Measurements from ENCODE around the gene COPS6.

Gene COPS6

DNA sequence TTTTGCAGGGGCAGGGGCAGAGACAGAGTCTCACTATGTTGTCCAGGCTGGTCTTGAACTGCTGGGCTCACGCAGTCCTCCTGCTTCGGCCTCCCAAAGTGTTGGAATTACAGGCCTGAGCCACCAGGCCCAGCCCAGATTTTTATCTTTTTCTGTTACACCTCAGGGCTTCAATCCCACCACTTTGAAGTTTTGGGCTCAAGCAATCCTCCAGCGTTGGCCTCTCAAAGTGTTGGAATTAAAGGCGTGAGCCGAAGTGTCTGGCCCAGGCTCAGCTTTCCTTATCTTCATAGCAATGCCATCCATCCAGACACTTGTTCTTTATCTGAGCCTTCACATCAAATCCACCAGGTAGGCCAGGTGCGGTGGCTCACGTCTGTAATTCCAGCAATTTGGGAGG lies 26.3 kb downstream of the COPS6 start:
- Histone ChIP-seq H3K9ac (no peak overlapping the region), H3K27ac (no peak overlapping the region), H3K4me2 (no peak overlapping the region), H3K9me3 (replicated peaks in 1 of 11) (no peaks in the 10 kb centered on the region), H4K20me1 (0 out of 22 replicates have a peak, but pooled peaks cover 0 to 6% (median 0%) of the 10 kb centered on the region in 11 experiments), H3K4me3 (no peak overlapping the region), H3K36me3 (peaks cover 29 to 62% (median 46%) of the 10 kb centered on the region in 11 experiments), H3K27me3 (no peaks in the 10 kb centered on the region), H3K4me1 (peaks cover 16 to 29% (median 25%) of the 10 kb centered on the region in 10 experiments)
- no peak for TF ChIP-seq Cebpa-rat (IDR thresholded peaks at IDR 0.05)

DNA sequence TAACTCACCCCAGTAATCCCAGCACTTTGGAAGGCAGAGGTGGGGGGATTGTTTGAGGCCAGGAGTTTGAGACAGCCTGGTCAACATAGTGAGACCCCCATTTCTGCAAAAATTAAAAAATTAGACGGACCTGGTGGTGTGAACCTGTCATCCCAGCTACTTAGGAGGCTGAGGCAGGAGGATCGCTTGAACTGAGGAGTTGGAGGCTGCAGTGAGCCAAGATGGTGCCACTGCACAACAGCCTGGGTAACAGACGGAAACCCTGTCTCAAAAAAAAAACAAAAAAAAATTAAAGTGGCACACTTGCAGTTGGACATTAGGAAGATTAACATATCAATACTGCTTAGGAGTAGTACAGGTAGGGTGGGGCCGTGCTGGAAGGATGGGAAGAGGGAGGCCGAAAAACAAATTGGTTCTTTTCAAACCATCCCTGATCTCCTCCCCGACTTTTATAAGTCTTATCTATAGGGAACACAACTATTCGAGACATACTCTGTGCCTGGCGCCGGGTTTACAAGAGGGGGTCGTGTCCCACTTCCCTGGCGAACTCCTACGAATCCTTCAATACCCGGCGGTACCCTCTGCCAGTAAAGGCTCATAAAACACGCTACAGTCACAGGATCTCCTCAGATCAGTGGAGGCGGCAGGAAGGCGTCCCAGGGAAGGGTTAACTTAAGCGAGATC lies 29.8 kb downstream of the COPS6 start:
- Histone ChIP-seq H3K27me3 (no peaks in the 10 kb centered on the region), H3K4me2 (peak overlapping the region; percentile 81 to 91 (median 88)), H3K27ac (peak overlapping the region; percentile 87 to 97 (median 93); a peak in 21 of 22 replicates), H3K4me3 (peak overlapping the region; percentile 77 to 95 (median 84)), H3K9me3 (replicated peaks in 1 of 11) (no peaks in the 10 kb centered on the region), H3K4me1 (peaks cover 16 to 37% (median 21%) of the 10 kb centered on the region in 10 experiments), H3K9ac (peak overlapping the region; percentile 77 to 94 (median 89)), H4K20me1 (no peaks in the 10 kb centered on the region), H3K36me3 (peaks cover 5 to 40% (median 19%) of the 10 kb centered on the region in 11 experiments; a peak in 19 of 22 replicates)
- TF ChIP-seq Cebpa-rat (IDR thresholded peaks at IDR 0.05): no peak

DNA sequence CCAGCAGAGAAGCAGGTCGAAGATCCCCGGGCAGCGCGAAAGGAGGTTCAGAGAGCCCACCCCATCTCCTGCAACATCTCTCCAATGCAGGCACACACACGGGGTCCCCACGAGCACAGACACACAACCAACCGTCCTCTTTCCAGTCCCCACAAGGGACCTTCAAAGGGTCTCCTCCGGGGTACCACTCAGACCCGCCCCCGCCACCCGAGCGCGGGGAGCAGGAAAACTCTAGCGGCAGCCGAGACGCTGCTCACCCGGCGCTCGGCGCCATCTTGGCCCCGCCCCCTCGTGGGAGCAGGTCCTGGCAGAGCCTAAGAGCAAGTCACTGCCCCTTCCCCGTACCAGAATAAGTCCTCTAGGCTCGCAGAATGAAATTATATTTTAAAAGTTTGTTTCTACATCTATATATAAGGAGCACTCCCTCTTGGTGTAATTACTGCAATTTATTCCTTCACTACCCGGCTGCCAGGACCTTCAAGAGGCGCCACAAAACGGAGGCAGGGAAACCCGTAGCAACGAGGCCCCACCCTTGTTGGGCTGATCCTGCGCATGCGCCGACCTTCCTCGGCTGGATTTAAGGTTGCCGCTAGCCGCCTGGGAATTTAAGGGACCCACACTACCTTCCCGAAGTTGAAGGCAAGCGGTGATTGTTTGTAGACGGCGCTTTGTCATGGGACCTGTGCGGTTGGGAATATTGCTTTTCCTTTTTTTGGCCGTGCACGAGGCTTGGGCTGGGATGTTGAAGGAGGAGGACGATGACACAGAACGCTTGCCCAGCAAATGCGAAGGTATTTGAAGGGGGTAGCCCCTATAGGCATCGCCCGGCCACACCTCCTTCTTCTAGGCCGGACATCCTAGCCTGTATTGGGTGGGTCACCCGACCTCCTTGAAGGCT lies 30.6 kb downstream of the COPS6 start, which contains the start of the genes CNPY4 and TAF6:
Gene CNPY4 (plus strand): TSS at position 563 of the 898 bp plus-strand sequence. CDS start 111 bp downstream, at position 674.
Gene TAF6 (minus strand): TSS at position 287 of the 898 bp plus-strand sequence. CDS start 5,149 bp downstream, outside the sequence.
- Histone ChIP-seq H3K27ac (peak within 1 kb of the TSS; percentile 87 to 97 (median 93)), H4K20me1 (no peaks in the 10 kb centered on the region), H3K36me3 (peaks cover 0 to 37% (median 12%) of the 10 kb centered on the region in 11 experiments; a peak in 13 of 22 replicates), H3K27me3 (no peaks in the 10 kb centered on the region), H3K9me3 (replicated peaks in 1 of 11) (no peaks in the 10 kb centered on the region), H3K4me2 (peak within 1 kb of the TSS; percentile 81 to 91 (median 88)), H3K9ac (peak within 1 kb of the TSS; percentile 77 to 94 (median 89)), H3K4me3 (peak within 1 kb of the TSS; percentile 77 to 95 (median 84)), H3K4me1 (peaks cover 21 to 43% (median 28%) of the 10 kb centered on the region in 10 experiments)
- no peak for TF ChIP-seq Cebpa-rat (IDR thresholded peaks at IDR 0.05)

- Histone ChIP-seq H3K4me2 (peak overlapping the region; percentile 81 to 91 (median 88)), H3K4me3 (peak overlapping the region; percentile 77 to 95 (median 84)), H3K9ac (peak overlapping the region; percentile 77 to 94 (median 89)), H3K36me3 (peaks cover 0 to 32% (median 8%) of the 10 kb centered on the region in 11 experiments; a peak in 12 of 22 replicates), H3K27ac (peak overlapping the region in 10 of 11 experiments; percentile 87 to 96 (median 92); a peak in 21 of 22 replicates), H3K9me3 (replicated peaks in 1 of 11) (no peaks in the 10 kb centered on the region), H4K20me1 (no peaks in the 10 kb centered on the region), H3K4me1 (peaks cover 29 to 51% (median 36%) of the 10 kb centered on the region in 10 experiments), H3K27me3 (no peaks in the 10 kb centered on the region)
- TF ChIP-seq Cebpa-rat (IDR thresholded peaks at IDR 0.05): no peak
Observed at GRCh38 chr7:100119970-100120732, 31.4 kb downstream of the COPS6 start.

GRCh38 chr7:100120733-100121036 lies 31.9 kb downstream of the COPS6 start:
- TF ChIP-seq Cebpa-rat (IDR thresholded peaks at IDR 0.05): no peak
- H3K4me3 ChIP-seq: peak overlapping the region; percentile 77 to 95 (median 84); a peak in 19 of 20 replicates
- no peaks in the 10 kb centered on the region for H3K27me3 ChIP-seq
- H3K4me1 ChIP-seq: peaks cover 35 to 57% (median 41%) of the 10 kb centered on the region in 10 experiments
- peaks cover 0 to 27% (median 6%) of the 10 kb centered on the region in 11 experiments; a peak in 11 of 22 replicates for H3K36me3 ChIP-seq
- H4K20me1 ChIP-seq: no peaks in the 10 kb centered on the region
- H3K9ac ChIP-seq: peak overlapping the region; percentile 77 to 94 (median 89); a peak in 21 of 22 replicates
- H3K27ac ChIP-seq: peak overlapping the region in 10 of 11 experiments; percentile 87 to 96 (median 92); a peak in 14 of 22 replicates
- no peaks in the 10 kb centered on the region for H3K9me3 ChIP-seq (replicated peaks in 1 of 11)
- peak overlapping the region; percentile 81 to 91 (median 88) for H3K4me2 ChIP-seq

DNA sequence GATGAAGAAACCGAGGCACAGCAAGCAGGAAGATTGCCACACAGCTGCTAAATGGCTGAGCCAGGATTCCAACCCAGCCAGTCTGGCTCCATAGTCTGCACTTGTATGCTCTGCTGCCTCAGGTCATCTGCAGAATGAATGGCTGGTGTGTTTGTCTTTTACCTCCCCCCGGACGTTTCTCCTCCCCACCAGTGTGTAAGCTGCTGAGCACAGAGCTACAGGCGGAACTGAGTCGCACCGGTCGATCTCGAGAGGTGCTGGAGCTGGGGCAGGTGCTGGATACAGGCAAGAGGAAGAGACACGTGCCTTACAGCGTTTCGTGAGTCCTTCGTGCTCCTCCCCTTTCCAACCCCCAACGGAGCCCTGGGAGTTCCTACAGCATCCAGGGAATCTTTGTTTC lies 33.3 kb downstream of the COPS6 start:
- no peak overlapping the region for H3K4me3 ChIP-seq
- no peak for TF ChIP-seq Cebpa-rat (IDR thresholded peaks at IDR 0.05)
- no peak overlapping the region for H3K27ac ChIP-seq
- no peaks in the 10 kb centered on the region for H4K20me1 ChIP-seq
- H3K4me2 ChIP-seq: no peak overlapping the region
- H3K9me3 ChIP-seq (replicated peaks in 1 of 11): no peaks in the 10 kb centered on the region
- H3K4me1 ChIP-seq: peaks cover 42 to 63% (median 50%) of the 10 kb centered on the region in 10 experiments
- H3K9ac ChIP-seq: no peak overlapping the region
- H3K27me3 ChIP-seq: no peaks in the 10 kb centered on the region
- H3K36me3 ChIP-seq: peaks cover 0 to 18% (median 6%) of the 10 kb centered on the region in 11 experiments; a peak in 10 of 22 replicates

- no peak overlapping the region for H3K4me3 ChIP-seq
- H3K4me1 ChIP-seq: peaks cover 42 to 63% (median 52%) of the 10 kb centered on the region in 10 experiments
- H3K27ac ChIP-seq: no peak overlapping the region
- H4K20me1 ChIP-seq: no peaks in the 10 kb centered on the region
- no peak overlapping the region for H3K9ac ChIP-seq
- H3K36me3 ChIP-seq: peaks cover 0 to 18% (median 6%) of the 10 kb centered on the region in 11 experiments; a peak in 10 of 22 replicates
- H3K9me3 ChIP-seq (replicated peaks in 1 of 11): no peaks in the 10 kb centered on the region
- peaks cover 0 to 4% (median 3%) of the 10 kb centered on the region in 11 experiments; a peak in 11 of 22 replicates for H3K27me3 ChIP-seq
- no peak overlapping the region for H3K4me2 ChIP-seq
- no peak for TF ChIP-seq Cebpa-rat (IDR thresholded peaks at IDR 0.05)
Observed at GRCh38 chr7:100122568-100122967, 33.8 kb downstream of the COPS6 start.
